B cell (primary cell): ENCODE results near the gene XYLB.

Experiments
- CTCF ChIP-seq: fragments of 200-600 bp; IDR thresholded peaks from one replicate; pipeline ENCODE4 v1.8.0; 2022; ENCODE audit warnings: antibody characterized with exemption, mild to moderate bottlenecking
- EZH2 ChIP-seq: IDR thresholded peaks from 2 replicates; pipeline ENCODE4 v1.6.1; 2012; ENCODE audit warnings: borderline replicate concordance, low read depth, mild to moderate bottlenecking, moderate library complexity, low read length; ENCODE audit not compliant: insufficient read depth, poor library complexity, severe bottlenecking

- TF ChIP-seq CTCF, result no peak
- TF ChIP-seq EZH2, result no peak
These were observed 15.1 kb upstream of the XYLB start for GRCh38 chr3:38331257-38332022.
